ENCODE measurements around the gene FUZ. TPM values are rescaled to one million over a fixed set of nuclear protein-coding genes. Genes with fewer than 3 reads are reported as not detected.

The FUZ gene
- total and polyA plus RNA-seq, 4 donors = 3.8 to 12.5 (median 7.0) TPM

DNA sequence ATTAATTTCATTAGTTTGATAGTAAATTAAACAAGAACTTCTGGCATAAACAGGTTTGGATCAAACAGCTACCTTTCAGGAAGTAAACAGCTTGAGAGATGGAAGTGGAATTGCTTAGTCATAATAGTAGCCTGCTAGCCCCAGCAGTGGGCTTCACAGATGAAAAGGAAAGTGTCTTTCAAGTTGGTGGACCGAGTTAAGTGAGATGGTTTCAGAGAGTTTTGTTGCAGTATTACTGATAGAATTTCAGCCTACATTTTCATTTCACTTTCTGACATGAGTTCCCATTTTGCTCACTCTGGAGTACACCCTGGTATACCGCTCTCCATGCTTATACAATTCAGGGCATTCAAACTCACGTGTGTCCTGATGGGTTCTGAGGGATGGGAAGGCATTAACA lies 35.8 kb upstream of the FUZ start (continued):
- no peak for TF ChIP-seq REST (IDR thresholded peaks at IDR 0.05)
- TF ChIP-seq FOXA1 (IDR thresholded peaks at IDR 0.05) = no peak
- no peak for TF ChIP-seq EGR1 (IDR thresholded peaks at IDR 0.05; ENCODE audit: low read depth in 2 of 2)

DNA sequence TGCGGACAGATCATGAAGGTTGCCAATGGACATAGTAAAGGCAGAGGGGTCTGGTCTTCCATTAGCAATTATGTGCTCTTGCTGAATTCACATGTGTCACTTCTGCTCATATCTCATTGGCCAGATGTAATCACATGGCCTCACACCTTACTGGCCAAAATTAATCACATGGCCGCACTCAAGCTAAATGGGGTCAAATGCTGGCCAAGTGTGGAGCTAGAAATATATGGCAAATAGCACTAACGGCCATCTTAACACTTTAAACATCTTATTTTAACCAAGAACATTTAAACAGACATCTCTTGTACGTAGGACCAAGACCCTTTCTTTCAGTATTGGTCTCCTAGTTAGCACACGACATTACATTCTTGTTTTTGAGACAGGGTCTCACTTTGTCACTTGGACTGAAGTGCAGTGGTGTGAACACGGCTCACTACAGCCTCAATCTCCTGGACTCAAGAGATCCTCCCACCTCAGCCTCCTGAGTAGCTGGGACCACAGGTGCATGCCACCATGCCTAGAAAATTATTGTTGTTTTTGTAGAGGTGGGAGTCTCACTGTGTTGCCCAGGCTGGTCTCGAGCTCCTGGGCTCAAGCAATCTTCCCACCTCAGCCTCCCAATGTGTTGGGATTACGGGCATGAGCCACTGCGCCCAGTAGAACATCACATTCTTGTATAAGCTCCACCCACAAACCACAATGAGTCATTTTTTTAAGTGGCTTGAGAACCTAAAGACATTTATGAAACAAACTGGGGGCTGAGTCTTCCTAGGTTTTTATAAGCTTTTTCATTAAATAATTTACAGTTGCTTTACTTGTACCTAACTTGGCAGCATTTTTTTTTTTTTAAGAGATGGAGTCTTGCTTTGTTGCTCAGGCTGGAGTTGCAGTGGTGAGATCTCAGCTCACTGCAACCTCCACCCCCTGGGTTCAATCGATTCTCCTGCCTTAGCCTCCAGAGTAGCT lies 34.9 kb upstream of the FUZ start:
- Histone ChIP-seq H3K9me3 (ENCODE audit: control insufficient read depth in 4 of 4, low read length in 3 of 4) (no peaks in the 10 kb centered on the region), H3K36me3 (ENCODE audit: control insufficient read depth in 4 of 4, insufficient read depth in 3 of 4, low read depth in 1 of 4, low read length in 3 of 4) (no peaks in the 10 kb centered on the region), H3K27me3 (ENCODE audit: control insufficient read depth in 4 of 4, insufficient read depth in 4 of 4, low read length in 3 of 4) (no peaks in the 10 kb centered on the region), H3K27ac (ENCODE audit: low read depth in 1 of 2, low read length in 2 of 2) (no peak overlapping the region), H3K4me1 (ENCODE audit: control insufficient read depth in 4 of 4, insufficient read depth in 4 of 4, low read length in 3 of 4) (peaks cover 2 to 19% (median 13%) of the 10 kb centered on the region in 4 donors), H3K9ac (ENCODE audit: low read depth in 1 of 2, low read length in 2 of 2) (no peak overlapping the region), H3K4me3 (ENCODE audit: low read depth in 1 of 3, low read length in 3 of 3) (no peak overlapping the region)
- no peak for TF ChIP-seq EGR1 (IDR thresholded peaks at IDR 0.05; ENCODE audit: low read depth in 2 of 2)
- no peak for TF ChIP-seq GABPA (IDR thresholded peaks at IDR 0.05 in 1 of 2, conservative IDR thresholded peaks at IDR 0.05 in 1 of 2)
- TF ChIP-seq CTCF (IDR thresholded peaks at IDR 0.05; ENCODE audit: low read depth, low read length, missing input control) = no peak
- TF ChIP-seq HNF4A (conservative IDR thresholded peaks at IDR 0.05) = no peak
- no peak for TF ChIP-seq YY1 (IDR thresholded peaks at IDR 0.05)
- no peak for TF ChIP-seq FOXA1 (IDR thresholded peaks at IDR 0.05)
- no peak for TF ChIP-seq FOXA2 (IDR thresholded peaks at IDR 0.05)
- TF ChIP-seq RXRA (IDR thresholded peaks at IDR 0.05) = no peak
- TF ChIP-seq REST (IDR thresholded peaks at IDR 0.05) = no peak
- no peak for TF ChIP-seq SP1 (IDR thresholded peaks at IDR 0.05)
- TF ChIP-seq HNF4G (IDR thresholded peaks at IDR 0.05) = no peak
- no peak for TF ChIP-seq ATF3 (IDR thresholded peaks at IDR 0.05)
- no peak for TF ChIP-seq TAF1 (conservative IDR thresholded peaks at IDR 0.05)
- TF ChIP-seq, protein P1, sequence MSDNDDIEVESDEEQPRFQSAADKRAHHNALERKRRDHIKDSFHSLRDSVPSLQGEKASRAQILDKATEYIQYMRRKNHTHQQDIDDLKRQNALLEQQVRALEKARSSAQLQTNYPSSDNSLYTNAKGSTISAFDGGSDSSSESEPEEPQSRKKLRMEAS (IDR thresholded peaks at IDR 0.05) = no peak
- no peak for TF ChIP-seq NR2F2 (IDR thresholded peaks at IDR 0.05)
- TF ChIP-seq RAD21 (IDR thresholded peaks at IDR 0.05) = no peak
- TF ChIP-seq ZBTB33 (IDR thresholded peaks at IDR 0.05) = no peak
- TF ChIP-seq JUND (IDR thresholded peaks at IDR 0.05) = no peak
- WGBS = 90% methylated on average over 10 of the region's 10 CpGs
- DNase-seq (ENCODE audit: low spot score) = no peak

Data from liver (tissue), 9 donors.